Posterior vena cava (tissue), 2 donors: ENCODE data around the gene CMTM7. TPM values are rescaled to one million over a fixed set of nuclear protein-coding genes. Genes with fewer than 3 reads are reported as not detected.

Experiments used
- DNase-seq: peaks from one replicate; pipeline ENCODE4 v3.0.0-alpha.2; 2020; ENCODE audit warnings: low spot score
- intact Hi-C, 2 donors: fragments of 100-400 bp; cut with DNase I; formaldehyde crosslinking; loops; one replicate each; pipeline versions ENCODE4 v1.14.1 to v1.14.2; 2022 to 2023
- long read RNA-seq, 2 donors: library from polyadenylated mRNA; unstranded; transcript quantifications; one replicate each; pipeline ENCODE4 v2.0.0, GENCODE V29; 2020 to 2021
- total RNA-seq, 2 donors: library from RNA; stranded (reverse); fragmentation: NEBNext Ultra II Directional; extraction: Animal tissue kit (Norgen Biotek cat#: 25700); gene quantifications; one replicate each; pipeline ENCODE4 v1.2.1, GENCODE V29; 2021
- donor health status: DM: yes; HTN: yes; CAD: no.
- donor health status: DM: yes; HTN: yes; CAD: no.

CMTM7 gene, protein sequence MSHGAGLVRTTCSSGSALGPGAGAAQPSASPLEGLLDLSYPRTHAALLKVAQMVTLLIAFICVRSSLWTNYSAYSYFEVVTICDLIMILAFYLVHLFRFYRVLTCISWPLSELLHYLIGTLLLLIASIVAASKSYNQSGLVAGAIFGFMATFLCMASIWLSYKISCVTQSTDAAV
- 10 to 100 TPM in 1 of 2 donors, 1 to 10 TPM in 1; 9.2 to 10.7 TPM for total RNA-seq
- long read RNA-seq, donor 1, partial matches to known transcripts, result 0 of 2 reads
- long read RNA-seq, donor 1, other reads (novel, unspliced or antisense), result 0 of 2 reads
- long read RNA-seq, donor 2, transcript CMTM7-201 (5 exons, 2,038 nt), result major isoform, 16 of 27 reads
- long read RNA-seq, donor 2, partial matches to known transcripts, result 0 of 27 reads
- long read RNA-seq, donor 2, other reads (novel, unspliced or antisense), result 9 of 27 reads

DNA sequence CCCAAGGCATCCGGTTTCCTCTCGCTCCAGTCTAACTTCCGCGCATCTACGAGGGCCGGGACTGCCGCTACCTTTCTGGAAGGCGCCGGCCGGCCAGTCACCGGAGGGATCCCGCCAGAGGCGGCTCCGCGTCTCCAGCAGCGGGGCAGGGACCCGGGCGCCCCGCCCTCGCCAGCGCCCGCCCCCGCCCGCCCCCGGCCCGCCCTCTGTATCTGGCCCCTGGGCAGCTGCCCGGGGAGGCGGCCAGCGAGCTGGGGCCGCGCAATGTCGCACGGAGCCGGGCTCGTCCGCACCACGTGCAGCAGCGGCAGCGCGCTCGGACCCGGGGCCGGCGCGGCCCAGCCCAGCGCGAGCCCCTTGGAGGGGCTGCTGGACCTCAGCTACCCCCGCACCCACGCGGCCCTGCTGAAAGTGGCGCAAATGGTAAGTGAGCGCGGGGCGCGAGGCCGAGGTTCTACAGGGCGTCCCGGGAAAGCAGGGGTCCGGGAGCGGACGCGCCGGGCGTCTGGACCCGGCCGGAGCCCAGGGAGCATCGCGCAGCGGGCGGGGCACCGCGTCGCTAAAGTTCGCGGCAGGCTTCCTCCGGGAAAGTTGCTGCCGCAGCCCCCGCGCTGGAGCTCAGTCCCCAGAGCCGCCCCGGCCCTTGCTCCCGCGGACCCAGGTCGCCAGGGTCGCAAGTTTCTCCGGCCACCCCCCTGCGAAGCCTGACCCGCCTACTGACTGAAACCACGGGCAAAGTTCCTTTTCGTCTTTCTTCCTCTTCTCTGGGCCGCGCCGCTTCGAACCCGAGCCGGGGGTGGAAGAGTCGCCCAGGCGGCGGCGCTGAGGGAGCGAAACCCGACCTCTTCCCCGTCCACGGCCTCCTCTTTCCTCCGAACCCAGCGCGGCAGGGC lies at the start of gene CMTM7:
CMTM7 (plus strand) TSS at position 211 of the 893 bp plus-strand sequence; CDS start at position 265, 54 bp downstream.
- DNase-seq, result peak; percentile 90
- intact Hi-C loops, result no loop called here

DNA sequence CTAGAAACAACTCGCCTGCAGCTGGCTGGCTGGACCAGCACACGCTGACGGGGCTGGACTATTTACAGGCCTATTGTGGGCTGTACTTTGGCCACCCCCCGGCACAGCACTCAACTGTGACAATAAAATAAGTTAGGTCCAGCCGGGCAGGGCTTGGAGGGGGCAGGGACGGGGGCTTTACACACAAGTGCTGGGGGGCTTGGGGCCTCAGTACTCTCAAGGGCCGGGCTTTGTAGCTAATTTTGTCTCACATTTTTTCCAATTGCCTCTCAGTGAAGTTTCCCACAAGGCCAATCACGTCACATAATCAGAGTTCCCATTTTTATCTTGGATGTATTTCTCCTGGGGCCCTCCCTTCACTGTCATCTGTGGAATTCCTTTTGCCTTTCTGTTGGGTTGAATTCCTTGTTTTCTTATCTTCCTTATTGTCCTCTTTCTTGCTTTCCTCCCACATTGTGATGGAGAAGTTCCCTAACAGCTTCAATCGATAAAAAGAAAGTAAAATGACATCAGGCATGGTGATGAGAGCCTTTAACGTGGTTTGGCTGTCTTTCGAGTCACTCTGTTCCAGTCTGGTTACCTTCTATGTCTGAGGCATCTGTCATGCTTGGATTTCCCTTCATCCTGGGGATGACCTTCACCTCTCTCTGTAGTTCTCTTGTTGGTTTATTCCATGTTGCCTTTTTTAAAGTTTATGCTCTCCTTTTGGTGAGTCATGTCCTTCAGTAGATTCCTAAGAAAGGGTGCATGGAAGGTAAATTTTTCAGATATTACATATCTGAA lies 44.1 kb upstream of the CMTM7 start:
- no peak for DNase-seq
- intact Hi-C loops, result no loop called here

DNA sequence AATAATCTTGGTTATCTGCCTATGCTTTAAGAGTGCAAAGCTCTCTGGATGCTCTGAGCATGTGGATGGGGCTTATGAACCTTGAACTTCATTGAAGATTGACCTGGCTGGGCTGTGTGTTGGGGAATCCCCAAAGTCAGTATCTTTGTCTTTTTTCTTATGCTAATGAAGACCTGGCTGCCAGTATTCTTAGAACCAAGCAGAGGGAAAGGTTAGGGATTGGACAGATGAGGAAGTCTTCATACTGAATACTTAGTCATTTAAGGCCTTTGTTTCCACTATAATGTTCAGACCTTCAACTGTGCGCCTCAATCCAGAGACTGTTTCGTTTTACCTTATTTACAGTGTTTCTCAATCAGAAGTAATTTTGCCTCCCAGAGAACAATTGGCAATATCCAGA lies 42.5 kb upstream of the CMTM7 start:
- intact Hi-C loops, result no loop called here
- DNase-seq, result no peak

DNA sequence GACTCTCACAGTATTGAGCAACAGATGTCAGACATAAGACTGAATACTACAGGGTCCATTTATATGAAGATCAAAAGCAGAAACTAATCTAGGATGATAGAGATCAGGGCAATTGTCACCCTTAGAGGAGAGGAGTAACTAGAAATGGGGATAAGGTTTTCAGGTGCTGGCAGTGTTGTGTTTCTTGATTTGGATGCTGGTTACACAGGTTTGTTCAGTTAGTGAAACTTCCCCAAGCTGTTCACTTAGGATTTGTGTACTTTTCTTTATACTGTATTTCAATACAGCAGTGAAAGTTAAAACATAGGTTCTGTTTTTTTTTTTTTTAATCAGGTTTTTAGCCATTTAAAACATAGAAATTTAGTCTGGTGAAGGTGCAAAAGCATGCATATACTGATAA lies 39.1 kb upstream of the CMTM7 start:
- intact Hi-C loops, result no loop called here
- no peak for DNase-seq

DNA sequence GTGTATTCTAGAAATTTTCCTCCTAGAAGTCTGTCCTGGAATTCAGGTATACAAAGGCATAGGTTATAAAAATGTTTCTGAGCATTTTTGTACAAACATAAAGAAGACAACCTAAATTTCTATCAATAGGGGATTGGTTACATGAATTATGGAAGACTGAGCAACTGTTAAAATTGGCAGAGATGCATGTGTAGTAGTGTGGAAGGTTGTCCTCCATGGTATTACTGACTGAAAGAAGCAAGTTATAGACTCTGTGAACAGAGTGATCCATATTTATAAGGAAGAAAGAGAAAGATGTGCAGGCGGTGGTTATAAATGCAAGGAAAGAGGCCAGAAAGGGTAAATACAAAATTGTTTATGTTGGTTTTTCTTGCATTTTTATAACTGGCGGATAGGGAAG lies 38.3 kb upstream of the CMTM7 start:
- no peak for DNase-seq
- intact Hi-C loops, result no loop called here

DNA sequence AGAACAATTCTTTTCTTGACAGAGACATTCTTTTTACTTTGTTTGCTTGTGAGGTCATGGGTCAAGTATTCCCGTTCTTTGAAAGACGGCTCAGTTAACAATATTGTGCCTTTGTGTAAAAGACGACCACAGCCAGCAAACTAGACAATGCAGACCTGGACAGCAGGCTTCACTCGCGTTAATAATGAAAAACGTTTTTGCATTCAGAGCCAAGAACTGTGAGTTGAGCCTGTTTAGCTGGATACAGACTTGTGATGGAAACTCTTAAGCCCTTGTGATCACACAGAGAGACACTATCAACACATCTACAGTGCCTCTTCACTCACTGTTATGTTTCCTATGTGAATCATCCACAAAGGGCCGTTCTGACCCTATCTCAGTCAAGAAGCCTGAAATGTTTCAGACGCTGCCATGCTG lies 37.3 kb upstream of the CMTM7 start:
- intact Hi-C loops, result no loop called here
- DNase-seq, result no peak

DNA sequence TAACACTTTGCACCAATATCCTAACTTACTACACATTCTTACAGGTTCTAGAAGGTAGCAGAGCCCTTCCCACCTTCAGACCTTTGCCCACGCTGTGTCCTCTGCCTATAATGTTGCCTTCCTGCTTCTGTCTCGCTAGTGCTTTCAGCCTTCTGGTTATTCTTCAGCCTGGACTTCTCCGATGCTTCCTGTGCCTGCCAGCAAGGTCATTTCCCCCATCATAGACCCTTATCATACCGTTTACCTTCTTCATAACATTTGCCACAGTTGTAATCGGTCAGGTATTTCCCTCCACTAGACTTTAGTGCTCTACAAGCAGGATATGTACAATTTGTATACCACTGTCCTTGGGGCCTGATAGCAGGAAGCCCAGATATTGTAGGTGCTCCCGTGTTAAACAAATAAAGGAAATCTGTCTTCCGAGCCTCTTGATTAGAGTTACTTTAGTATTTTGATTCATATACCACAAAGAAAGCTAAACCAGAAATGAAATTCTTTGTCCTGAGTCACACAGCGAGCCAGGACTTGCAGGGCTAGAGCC lies 35.8 kb upstream of the CMTM7 start:
- intact Hi-C loops, result no loop called here
- DNase-seq, result no peak

DNA sequence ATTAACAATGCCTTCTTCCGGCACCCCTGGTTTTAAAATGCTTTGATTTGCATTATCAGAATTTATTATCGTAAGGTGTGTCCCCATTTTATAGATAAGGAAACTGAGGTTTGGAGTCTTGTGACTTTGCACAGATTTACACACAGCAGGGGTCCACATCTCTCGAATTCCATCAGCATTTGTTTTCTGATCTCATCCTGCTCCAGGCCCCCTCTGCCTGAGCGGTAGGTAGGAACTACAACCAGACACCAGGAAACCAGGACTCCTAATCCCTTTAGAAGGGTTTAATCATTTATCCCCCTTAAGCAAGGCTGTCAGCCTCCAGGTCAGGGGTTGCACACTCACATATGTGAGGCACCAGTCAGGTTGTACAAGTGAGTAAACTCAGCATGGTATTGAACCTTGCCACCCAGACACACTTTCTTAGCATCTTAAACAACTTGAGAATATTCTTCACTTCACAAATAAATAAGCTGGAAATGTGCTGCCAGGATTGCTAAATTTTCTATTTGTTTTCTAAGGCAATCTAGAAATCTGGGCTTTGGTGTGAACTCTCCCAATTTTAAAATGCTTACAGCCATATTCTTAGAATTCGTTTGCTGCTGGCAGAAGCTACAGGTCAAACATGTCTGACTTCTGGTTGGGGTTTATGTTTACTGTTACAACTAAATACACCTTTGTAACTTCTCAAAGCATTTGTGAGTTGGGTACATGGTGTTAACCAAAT lies 31.7 kb upstream of the CMTM7 start:
- intact Hi-C loops, result no loop called here
- no peak for DNase-seq

DNA sequence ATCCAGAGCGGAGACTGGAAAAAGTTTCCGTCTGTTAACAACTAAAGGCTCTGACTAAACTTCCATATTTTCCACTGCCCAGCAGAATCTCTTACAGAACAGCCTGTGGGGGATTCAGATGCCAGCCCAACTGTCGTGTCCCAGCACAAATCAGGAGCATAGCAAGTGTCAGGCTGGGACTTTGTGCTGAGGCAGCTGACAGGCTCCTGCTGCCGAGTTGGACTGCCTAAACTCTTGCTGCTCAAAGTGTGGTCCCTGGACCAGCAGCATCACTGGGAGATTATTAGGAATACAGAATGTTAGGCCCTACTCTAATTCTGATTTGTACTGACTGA lies 31.2 kb upstream of the CMTM7 start:
- intact Hi-C loops, result no loop called here
- no peak for DNase-seq

DNA sequence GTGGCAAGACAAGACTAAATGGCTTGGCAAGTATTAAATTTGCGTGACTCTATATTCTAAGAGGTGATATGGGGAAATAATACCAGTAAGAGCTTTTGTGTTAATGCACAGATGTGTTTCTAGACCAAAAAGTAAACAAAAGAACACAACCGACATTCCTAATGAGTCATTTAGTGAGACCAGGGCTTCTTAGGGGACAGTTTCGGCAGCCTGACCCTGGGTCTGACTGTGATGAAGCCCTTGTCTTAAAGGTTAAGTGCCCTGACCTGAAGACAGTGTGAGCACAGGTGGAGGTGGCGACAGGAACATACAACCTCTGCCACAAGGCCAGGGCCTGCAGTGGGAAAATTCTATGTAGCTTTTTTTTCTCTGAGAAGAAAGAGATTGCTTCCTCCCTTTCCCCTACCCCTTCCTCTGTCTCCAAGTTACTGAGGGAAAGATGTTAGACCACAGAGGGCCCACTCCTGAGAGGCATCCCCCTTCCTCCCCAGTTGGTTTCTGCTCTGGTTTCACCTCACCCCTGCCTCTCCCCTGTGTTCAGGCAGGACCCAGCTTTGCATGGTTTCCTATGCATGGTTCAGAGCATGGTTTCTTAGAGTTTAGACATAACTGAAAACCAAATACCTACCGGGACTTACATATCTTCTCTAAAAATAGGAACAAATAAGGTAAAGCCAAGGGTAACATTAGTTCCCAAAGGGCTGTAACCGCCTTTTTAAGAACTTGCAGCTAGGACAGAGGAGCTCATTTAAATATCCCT lies 24.8 kb upstream of the CMTM7 start:
- intact Hi-C loops, result no loop called here
- DNase-seq, result no peak

DNA sequence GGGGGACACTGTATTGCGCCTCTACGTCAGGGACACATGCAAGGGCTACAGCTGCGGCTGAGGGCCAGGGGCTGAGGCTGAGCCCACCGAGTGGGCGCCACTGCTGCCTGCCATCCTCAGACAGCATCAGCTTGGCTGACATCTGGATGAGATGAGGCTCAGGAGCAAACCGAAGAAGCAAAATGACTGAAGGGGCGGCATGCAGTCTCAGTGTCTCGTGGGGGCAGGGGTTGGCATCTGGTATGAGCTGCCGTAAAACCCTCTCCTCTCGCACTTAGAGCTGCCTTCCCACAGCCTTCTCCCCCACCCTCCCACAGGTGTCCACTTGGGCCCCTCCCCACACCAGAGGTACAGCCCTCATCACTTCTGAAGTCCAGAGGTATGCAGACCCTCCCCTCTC lies 24.2 kb upstream of the CMTM7 start:
- DNase-seq, result no peak
- intact Hi-C loops, result no loop called here

DNA sequence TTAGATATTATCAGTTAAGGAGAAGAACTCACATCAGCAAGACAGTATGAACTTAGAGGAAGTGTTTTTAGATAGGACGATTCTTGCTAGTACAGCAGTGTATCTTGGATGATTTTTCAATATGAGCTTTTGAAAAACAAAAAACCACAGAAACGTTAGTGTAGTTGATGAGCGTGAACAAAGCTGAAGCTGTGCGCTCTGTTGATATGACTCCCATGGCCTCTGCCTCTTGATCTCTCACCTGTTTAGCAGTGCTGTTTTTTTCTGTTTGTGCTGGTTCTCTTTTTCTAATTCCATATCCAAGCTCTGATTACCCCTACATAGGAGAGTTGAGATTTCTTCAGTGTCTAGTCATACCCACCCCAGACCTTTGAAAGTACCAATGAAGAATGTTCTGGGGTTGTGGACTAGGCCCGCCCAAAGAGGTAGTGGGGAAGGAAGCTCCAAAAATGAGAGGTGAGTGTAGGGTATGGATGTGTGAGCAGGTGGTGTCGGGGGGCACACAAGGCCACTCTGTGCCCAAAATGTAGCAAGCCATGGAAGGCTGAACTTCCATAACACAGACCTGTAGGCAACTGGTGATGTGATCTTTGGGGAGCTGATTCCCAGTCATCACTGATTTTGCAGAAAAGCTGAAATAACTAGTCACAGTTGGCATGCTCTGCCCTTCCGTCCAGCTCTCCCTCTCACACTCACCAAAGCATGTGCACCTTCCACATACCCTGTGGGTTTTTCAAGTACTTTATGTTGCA lies 20.0 kb upstream of the CMTM7 start:
- DNase-seq, result no peak
- intact Hi-C loops, result loop anchor here in 1 of 2 donors (10.0 kb wide), 1 partner anchor 103 kb away; no protein-coding TSS in a partner anchor

DNA sequence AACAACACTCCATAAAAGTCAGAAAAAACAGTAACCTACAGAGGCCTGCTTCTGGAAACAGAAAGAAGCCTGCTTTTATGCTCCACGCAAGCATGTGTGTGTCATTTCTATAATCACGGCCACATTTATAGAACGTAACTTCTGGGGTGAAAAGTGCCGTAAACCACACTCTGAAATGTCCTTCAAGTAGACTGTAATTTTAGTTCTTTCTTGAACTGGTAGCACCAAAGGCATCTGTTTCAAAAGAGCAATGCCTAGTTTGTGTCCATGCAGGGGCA lies 19.5 kb upstream of the CMTM7 start:
- no peak for DNase-seq
- intact Hi-C loops, result loop anchor here in 1 of 2 donors (10.0 kb wide), 1 partner anchor 103 kb away; no protein-coding TSS in a partner anchor

DNA sequence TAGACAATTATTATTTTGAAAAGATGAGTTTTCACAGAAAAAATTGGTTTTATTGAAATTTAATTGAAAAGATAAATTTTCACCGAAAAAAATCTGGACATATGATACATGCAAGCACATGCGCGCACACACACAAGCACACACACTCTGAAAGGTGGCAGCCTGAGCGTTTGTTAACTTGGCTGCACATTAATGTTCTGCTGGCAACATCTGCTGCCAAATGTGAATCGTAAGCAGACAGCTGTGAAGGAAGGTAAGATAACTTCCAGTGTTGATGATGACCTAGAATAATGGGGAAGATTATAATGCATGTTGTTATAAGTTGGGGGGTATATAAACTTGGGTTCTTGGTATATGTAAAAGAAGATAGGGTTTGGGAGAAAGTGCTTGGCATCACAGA lies 18.4 kb upstream of the CMTM7 start:
- intact Hi-C loops, result loop anchor here in 1 of 2 donors (10.0 kb wide), 1 partner anchor 102 kb away; no protein-coding TSS in a partner anchor
- no peak for DNase-seq

DNA sequence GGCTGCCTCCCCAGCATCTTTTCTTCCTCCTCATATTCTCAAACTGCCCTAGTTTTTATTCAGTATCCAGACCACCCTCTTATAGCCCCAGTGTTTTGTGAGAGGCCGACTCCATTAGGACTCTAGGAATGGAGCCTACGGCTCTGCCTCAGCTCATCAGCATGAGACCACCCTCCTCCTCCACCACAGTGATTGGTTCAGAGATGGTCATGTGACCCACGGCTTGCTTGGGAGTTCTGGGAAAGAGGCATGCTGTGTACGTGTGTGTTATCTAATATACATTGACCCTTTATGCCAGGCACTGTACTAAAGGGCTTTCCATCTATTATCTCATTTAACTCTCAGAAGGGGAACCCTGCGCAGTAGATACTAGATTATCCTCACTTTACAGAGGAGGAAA lies 17.8 kb upstream of the CMTM7 start:
- no peak for DNase-seq
- intact Hi-C loops, result loop anchor here in 1 of 2 donors (10.0 kb wide), 1 partner anchor 101 kb away; no protein-coding TSS in a partner anchor

DNA sequence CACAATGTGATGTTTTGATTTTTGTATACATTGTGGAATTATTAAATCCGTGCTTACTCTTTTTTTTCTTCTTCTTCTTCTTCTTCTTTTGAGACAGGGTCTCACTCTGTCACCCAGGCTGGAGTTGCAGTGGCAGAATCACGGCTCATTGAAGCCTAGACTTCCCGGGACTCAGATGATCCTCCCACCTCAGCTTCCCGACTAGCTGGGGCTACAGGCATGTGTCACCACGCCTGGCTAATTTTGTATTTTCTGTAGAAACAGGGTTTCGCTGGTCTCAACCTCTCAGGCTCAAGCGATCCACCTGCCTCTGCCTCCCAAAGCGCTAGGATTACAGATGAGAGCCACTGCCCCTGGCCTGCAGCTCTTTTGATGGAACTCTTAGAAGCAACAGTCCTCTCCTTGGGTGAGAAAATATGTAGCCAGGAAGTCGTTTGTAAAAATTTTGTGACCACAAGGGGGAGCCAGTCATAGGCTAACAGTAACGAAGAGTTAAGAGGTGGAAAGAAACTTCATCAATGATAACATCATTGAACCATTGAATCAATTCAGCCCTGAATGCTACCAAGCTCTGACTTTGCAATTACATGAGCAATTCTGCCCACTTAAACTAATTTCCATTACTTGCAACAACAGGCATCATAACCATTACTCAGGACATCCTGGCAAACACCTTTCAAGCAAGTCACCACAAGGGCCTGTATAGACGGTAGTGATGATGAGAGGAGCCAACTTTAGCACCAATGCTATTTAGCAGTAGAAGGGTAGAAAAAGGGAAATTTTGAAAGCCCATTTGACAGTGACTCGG lies 16.7 kb upstream of the CMTM7 start:
- no peak for DNase-seq
- intact Hi-C loops, result loop anchor here (5.0 to 10.0 kb wide), 2 partner anchors 92 to 100 kb away; no protein-coding TSS in a partner anchor

DNA sequence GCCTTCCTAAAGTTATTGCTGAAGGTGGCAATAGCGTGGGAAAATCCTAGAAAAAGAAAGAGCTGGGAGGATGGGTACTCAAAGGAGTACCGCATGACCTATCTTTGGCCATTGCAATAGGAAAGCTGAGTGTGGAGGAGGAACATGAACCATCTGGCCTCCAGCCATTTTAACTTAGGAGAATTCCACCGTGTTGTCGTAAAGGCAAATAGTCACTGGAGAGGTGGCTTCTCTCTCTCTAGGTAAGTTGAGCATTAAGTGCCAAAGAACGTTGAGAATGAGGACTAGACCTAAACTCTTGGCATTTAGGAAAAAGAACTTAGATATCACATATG lies 16.1 kb upstream of the CMTM7 start:
- intact Hi-C loops, result loop anchor here (5.0 to 10.0 kb wide), 2 partner anchors 92 to 99 kb away; no protein-coding TSS in a partner anchor
- DNase-seq, result no peak
